GM12878 (cell line): ENCODE measurements around the gene NNMT. TPM values are rescaled to one million over a fixed set of nuclear protein-coding genes. Genes with fewer than 3 reads are reported as not detected.

Experiments used
- ATAC-seq: fragments of 200-7000 bp; cut with Tn5 transposase; 3 replicates; pipeline ENCODE4 v1.9.1; 2020; ENCODE audit warnings: mild to moderate bottlenecking, moderate library complexity
- BruUV-seq: library from RNA; stranded (reverse); fragments of 400-500 nt; replicated peaks from 2 replicates; lab custom pipeline; 2021; lab: Mats Ljungman, UMichigan
- CTCF ChIA-PET: fragments of 300-600 bp; sonication (Branson Sonifier 250); formaldehyde crosslinking; extraction: SDS; loops from one replicate; lab custom pipeline; 2021; ENCODE audit warnings: inconsistent platforms; lab: Yijun Ruan, JAX
- POLR2A ChIA-PET: fragments of 350-600 bp; formaldehyde crosslinking; extraction: SDS; loops from one replicate; lab custom pipeline; 2021; ENCODE audit warnings: inconsistent platforms; lab: Charles Lee
- RAD21 ChIA-PET: fragments of 300-600 bp; sonication (Branson Sonifier 250); formaldehyde crosslinking; loops from one replicate; lab custom pipeline; 2023; ENCODE audit warnings: antibody characterized with exemption; ENCODE audit not compliant: unreplicated experiment; lab: Charles Lee
- SMC1A ChIA-PET: fragments of 300-600 bp; sonication (Branson Sonifier 250); formaldehyde crosslinking; loops from one replicate; lab custom pipeline; 2023; ENCODE audit not compliant: unreplicated experiment, uncharacterized antibody; lab: Charles Lee
- DNase-seq: peaks from one replicate; pipeline ENCODE4 v3.0.0-alpha.2; 2011; ENCODE audit warnings: low read depth, low spot score
- FAIRE-seq: peaks from 3 replicates; lab custom pipeline; 2011; peaks lifted over from hg19 to GRCh38; lab: Jason Lieb, UNC
- H2AFZ ChIP-seq: 2 replicates; pipeline ENCODE4 v1.6.0; 2011; ENCODE audit warnings: low read depth, low read length, control low read depth; ENCODE audit not compliant: control insufficient read depth
- H3K27ac ChIP-seq: 2 replicates; pipeline ENCODE4 v1.5.1; 2011; ENCODE audit warnings: control low read depth; ENCODE audit not compliant: control insufficient read depth, insufficient read depth
- H3K27me3 ChIP-seq, 2 experiments: replicated peaks in 1 of 2; 2 replicates each; pipeline versions ENCODE4 v1.6.0 to v1.6.1; 2011; ENCODE audit warnings: low read length in 1 of 2; ENCODE audit not compliant: control insufficient read depth in 2 of 2, insufficient read depth in 2 of 2
- H3K36me3 ChIP-seq, 2 experiments: 2 replicates each; pipeline ENCODE4 v1.5.1; 2011; ENCODE audit warnings: low read length in 1 of 2; ENCODE audit not compliant: control insufficient read depth in 2 of 2, insufficient read depth in 2 of 2
- H3K4me1 ChIP-seq: 2 replicates; pipeline ENCODE4 v1.6.1; 2011; ENCODE audit warnings: mild to moderate bottlenecking, low read length, moderate library complexity, mixed read lengths; ENCODE audit not compliant: control insufficient read depth, insufficient read depth
- H3K4me2 ChIP-seq: 2 replicates; pipeline ENCODE4 v1.6.0; 2011; ENCODE audit warnings: control low read depth; ENCODE audit not compliant: control insufficient read depth, insufficient read depth
- H3K4me3 ChIP-seq: fragments of 200-600 bp; sonication (generic); 2 replicates; pipeline ENCODE4 v1.5.1; 2016
- H3K79me2 ChIP-seq: 2 replicates; pipeline ENCODE4 v1.6.0; 2011; ENCODE audit warnings: low read length; ENCODE audit not compliant: control insufficient read depth, insufficient read depth
- H3K9ac ChIP-seq: 2 replicates; pipeline ENCODE4 v1.8.0; 2011; ENCODE audit warnings: low read length, control low read depth, mixed read lengths; ENCODE audit not compliant: control insufficient read depth, insufficient read depth
- H3K9me3 ChIP-seq: replicated peaks from 3 replicates; pipeline ENCODE4 v1.5.1; 2011; ENCODE audit warnings: mild to moderate bottlenecking, low read length; ENCODE audit not compliant: control insufficient read depth, insufficient read depth
- H4K20me1 ChIP-seq: 2 replicates; pipeline ENCODE4 v1.6.0; 2011; ENCODE audit not compliant: control insufficient read depth, insufficient read depth
- ASH2L ChIP-seq: fragments of 300-600, 200-600 bp; sonication (generic); IDR thresholded peaks from 2 replicates; pipeline ENCODE4 v1.6.1; 2017; ENCODE audit warnings: low read depth, mild to moderate bottlenecking, borderline replicate concordance
- EGR1 ChIP-seq, 2 experiments: IDR thresholded peaks; 1 replicate in 1 of 2; 2 replicates in 1 of 2; pipeline ENCODE4 v1.6.1; 2011 to 2012; ENCODE audit warnings: low read depth in 2 of 2, low read length in 2 of 2, borderline replicate concordance in 1 of 2, mild to moderate bottlenecking in 1 of 2, moderate library complexity in 1 of 2
- ESRRA ChIP-seq: IDR thresholded peaks from 2 replicates; pipeline ENCODE4 v1.6.1; 2012; ENCODE audit warnings: mild to moderate bottlenecking, low read length, improper control_type of control experiment
- ETV6 ChIP-seq, 2 experiments: fragments of 450-650 bp in 1 of 2; IDR thresholded peaks in 1 of 2; conservative IDR thresholded peaks in 1 of 2; 2 replicates each; pipeline ENCODE4 v1.6.1; 2014; ENCODE audit warnings: antibody characterized with exemption in 1 of 2, borderline replicate concordance in 1 of 2, low read depth in 1 of 2, mild to moderate bottlenecking in 1 of 2, moderate library complexity in 1 of 2
- HDAC2 ChIP-seq: fragments of 200-600 bp; sonication (generic); IDR thresholded peaks from 2 replicates; pipeline ENCODE4 v1.6.1; 2017
- KLF5 ChIP-seq: fragments of 450-650 bp; IDR thresholded peaks from 2 replicates; pipeline ENCODE4 v1.6.1; 2014; ENCODE audit warnings: mild to moderate bottlenecking; ENCODE audit not compliant: partially characterized antibody
- MEF2B ChIP-seq: fragments of 450-650 bp; IDR thresholded peaks from 2 replicates; pipeline ENCODE4 v1.6.1; 2018; ENCODE audit warnings: mild to moderate bottlenecking, moderate library complexity; ENCODE audit not compliant: partially characterized antibody, poor library complexity, severe bottlenecking
- MTA2 ChIP-seq: fragments of 450-650 bp; IDR thresholded peaks from 2 replicates; pipeline ENCODE4 v1.6.1; 2016; ENCODE audit warnings: low read depth, mild to moderate bottlenecking, moderate library complexity
- NR2C1 ChIP-seq: fragments of 450-650 bp; IDR thresholded peaks from 2 replicates; pipeline ENCODE4 v1.6.1; 2017; ENCODE audit warnings: antibody characterized with exemption, mild to moderate bottlenecking, moderate library complexity
- NR2F1 ChIP-seq: fragments of 450-650 bp; conservative IDR thresholded peaks from 2 replicates; pipeline ENCODE4 v1.6.1; 2017; ENCODE audit warnings: mild to moderate bottlenecking
- POLR2A ChIP-seq: IDR thresholded peaks from 2 replicates; pipeline ENCODE4 v1.6.1; 2011; ENCODE audit warnings: low read depth, mild to moderate bottlenecking, low read length
- SREBF2 ChIP-seq: IDR thresholded peaks from 2 replicates; pipeline ENCODE4 v1.6.1; 2012; ENCODE audit warnings: mild to moderate bottlenecking, low read length
- STAT1 ChIP-seq: fragments of 450-650 bp; conservative IDR thresholded peaks from 2 replicates; pipeline ENCODE4 v1.6.1; 2014; ENCODE audit warnings: antibody characterized with exemption, mild to moderate bottlenecking
- SUPT20H ChIP-seq: IDR thresholded peaks from 2 replicates; pipeline ENCODE4 v1.6.1; 2011; ENCODE audit warnings: low read depth, mild to moderate bottlenecking, low read length, moderate library complexity, borderline replicate concordance; ENCODE audit not compliant: control insufficient read depth
- TCF12 ChIP-seq: IDR thresholded peaks from 2 replicates; pipeline ENCODE4 v1.6.1; 2011; ENCODE audit warnings: low read depth, mild to moderate bottlenecking, low read length
- ZNF24 ChIP-seq: fragments of 450-650 bp; IDR thresholded peaks from 2 replicates; pipeline ENCODE4 v1.6.1; 2017; ENCODE audit warnings: antibody characterized with exemption, mild to moderate bottlenecking
- ZNF622 ChIP-seq: fragments of 450-650 bp; IDR thresholded peaks from 2 replicates; pipeline ENCODE4 v1.6.1; 2017; ENCODE audit warnings: mild to moderate bottlenecking, inconsistent platforms
- WGBS: methylation state at CpG from one replicate; pipeline ENCODE4 v1.1.6; 2016; ENCODE audit warnings: low lambda C conversion rate; ENCODE audit not compliant: insufficient replicate concordance, insufficient coverage; ENCODE audit errors: missing lambda C conversion rate; 5-methylcytosine and 5-hydroxymethylcytosine counted together
- in situ Hi-C: fragments of 300-500 bp; cut with MboI; formaldehyde crosslinking; loops from 9 replicates; pipeline ENCODE4 v1.14.3; 2018; ENCODE audit warnings: mixed read lengths
- intact Hi-C: fragments of 100-400 bp; cut with micrococcal nuclease; formaldehyde crosslinking; loops from one replicate; pipeline ENCODE4 v1.14.2; 2022; ENCODE audit not compliant: unreplicated experiment
- polyA plus RNA-seq, 11 experiments: library from polyadenylated mRNA; depleted of rRNA in 4 of 11; unstranded in 6 of 11; stranded (reverse) in 5 of 11; fragments of >200 nt; fragmentation: Nextera tagmentation in 4 of 11; fragmentation: Illumina TruSeq in 1 of 11; extraction: Ambion mirVana in 4 of 11; extraction: Trizol in 1 of 11; gene quantifications; 1 replicate in 1 of 11; 2 replicates in 10 of 11; pipeline versions ENCODE4 v1.2.1 to v1.2.3, GENCODE V29; 2011 to 2016; ENCODE audit warnings: inconsistent platforms in 2 of 11, missing spikeins in 2 of 11, low read depth in 1 of 11
- total RNA-seq, 4 experiments: library from RNA; depleted of rRNA in 3 of 4; stranded (reverse); fragments of >200 nt in 3 of 4; fragmentation: Illumina TruSeq in 1 of 4; extraction: Trizol in 1 of 4; gene quantifications; 2 replicates each; pipeline versions ENCODE4 v1.2.1 to v1.2.3, GENCODE V29; 2013 to 2021
- TF ChIP-seq, protein P1 (sequence below): fragments of 150-350 bp; IDR thresholded peaks from 2 replicates; pipeline ENCODE4 v1.6.1; 2016; ENCODE audit warnings: low read depth, low read length
- TF ChIP-seq, protein P2 (sequence below): fragments of 450-650 bp; IDR thresholded peaks from 2 replicates; pipeline ENCODE4 v1.6.1; 2017; ENCODE audit warnings: antibody characterized with exemption, mild to moderate bottlenecking, moderate library complexity
- TF ChIP-seq, protein P3 (sequence below): IDR thresholded peaks from 2 replicates; pipeline ENCODE4 v1.6.1; 2011; ENCODE audit warnings: borderline replicate concordance, low read depth, mild to moderate bottlenecking, moderate library complexity, mixed read lengths, low read length; ENCODE audit not compliant: insufficient read depth; ENCODE audit errors: extremely low read length

Gene NNMT
- total and polyA plus RNA-seq, 10 of the 15 experiments (the other 5 are each of a cell fraction or from before 2014, with no cell fraction given) = 0.46 TPM; not detected in 9

DNA sequence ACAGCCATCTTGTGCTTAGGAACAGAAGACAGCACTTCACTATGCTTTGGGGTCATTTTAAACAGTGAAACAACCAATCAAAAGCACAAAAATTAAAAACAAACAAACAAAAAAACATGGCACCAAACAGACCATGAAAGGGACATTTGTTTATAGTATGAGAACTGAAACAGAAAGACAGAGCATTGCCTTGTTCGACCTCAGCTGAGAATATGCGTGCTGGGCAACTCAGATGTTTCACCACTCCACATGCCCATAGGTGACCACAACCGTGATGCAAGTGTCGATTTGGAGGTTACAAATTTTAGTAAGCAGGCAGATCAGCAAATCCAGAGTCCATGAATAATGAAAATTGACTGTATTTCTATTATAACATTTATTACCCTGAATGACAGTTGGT lies 30.0 kb downstream of the NNMT start:
- ChIA-PET RAD21 (no interaction called here), SMC1A (no interaction called here), CTCF (interaction anchor here (1.1 kb wide), 1 partner anchor 14 kb away, joined by 3 read pairs; no protein-coding TSS in a partner anchor), POLR2A (no interaction called here)
- no peak for ATAC-seq
- Histone ChIP-seq H2AFZ (no peak overlapping the region), H3K4me1 (no peaks in the 10 kb centered on the region), H3K79me2 (no peaks in the 10 kb centered on the region), H3K4me3 (no peak overlapping the region), H3K4me2 (no peak overlapping the region), H3K9ac (no peak overlapping the region), H3K27ac (no peak overlapping the region), H3K36me3 (no peaks in the 10 kb centered on the region), H4K20me1 (no peaks in the 10 kb centered on the region; the same call in 1 of the 2 replicates), H3K27me3 (peaks cover 0 to 1% of the 10 kb centered on the region in 2 experiments; a peak in 3 of 4 replicates), H3K9me3 (peaks cover 3% of the 10 kb centered on the region; the same call in 2 of the 3 replicates)
- FAIRE-seq = no peak
- in situ Hi-C loops = no loop called here
- intact Hi-C loops = no loop called here
- DNase-seq = no peak
- WGBS = 0% methylated on average over 4 of the region's 4 CpGs
- no peak for TF ChIP-seq ETV6 (conservative IDR thresholded peaks at IDR 0.05 in 1 of 2, IDR thresholded peaks at IDR 0.05 in 1 of 2; ENCODE audit: borderline replicate concordance in 1 of 2, low read depth in 1 of 2)
- no peak for TF ChIP-seq HDAC2
- no peak for TF ChIP-seq ZNF622
- TF ChIP-seq POLR2A = no peak
- no peak for TF ChIP-seq NR2F1
- TF ChIP-seq SREBF2 = no peak
- TF ChIP-seq ASH2L = no peak
- TF ChIP-seq, protein P1, sequence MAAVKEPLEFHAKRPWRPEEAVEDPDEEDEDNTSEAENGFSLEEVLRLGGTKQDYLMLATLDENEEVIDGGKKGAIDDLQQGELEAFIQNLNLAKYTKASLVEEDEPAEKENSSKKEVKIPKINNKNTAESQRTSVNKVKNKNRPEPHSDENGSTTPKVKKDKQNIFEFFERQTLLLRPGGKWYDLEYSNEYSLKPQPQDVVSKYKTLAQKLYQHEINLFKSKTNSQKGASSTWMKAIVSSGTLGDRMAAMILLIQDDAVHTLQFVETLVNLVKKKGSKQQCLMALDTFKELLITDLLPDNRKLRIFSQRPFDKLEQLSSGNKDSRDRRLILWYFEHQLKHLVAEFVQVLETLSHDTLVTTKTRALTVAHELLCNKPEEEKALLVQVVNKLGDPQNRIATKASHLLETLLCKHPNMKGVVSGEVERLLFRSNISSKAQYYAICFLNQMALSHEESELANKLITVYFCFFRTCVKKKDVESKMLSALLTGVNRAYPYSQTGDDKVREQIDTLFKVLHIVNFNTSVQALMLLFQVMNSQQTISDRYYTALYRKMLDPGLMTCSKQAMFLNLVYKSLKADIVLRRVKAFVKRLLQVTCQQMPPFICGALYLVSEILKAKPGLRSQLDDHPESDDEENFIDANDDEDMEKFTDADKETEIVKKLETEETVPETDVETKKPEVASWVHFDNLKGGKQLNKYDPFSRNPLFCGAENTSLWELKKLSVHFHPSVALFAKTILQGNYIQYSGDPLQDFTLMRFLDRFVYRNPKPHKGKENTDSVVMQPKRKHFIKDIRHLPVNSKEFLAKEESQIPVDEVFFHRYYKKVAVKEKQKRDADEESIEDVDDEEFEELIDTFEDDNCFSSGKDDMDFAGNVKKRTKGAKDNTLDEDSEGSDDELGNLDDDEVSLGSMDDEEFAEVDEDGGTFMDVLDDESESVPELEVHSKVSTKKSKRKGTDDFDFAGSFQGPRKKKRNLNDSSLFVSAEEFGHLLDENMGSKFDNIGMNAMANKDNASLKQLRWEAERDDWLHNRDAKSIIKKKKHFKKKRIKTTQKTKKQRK = no peak
- TF ChIP-seq STAT1 = no peak
- TF ChIP-seq, protein P2, sequence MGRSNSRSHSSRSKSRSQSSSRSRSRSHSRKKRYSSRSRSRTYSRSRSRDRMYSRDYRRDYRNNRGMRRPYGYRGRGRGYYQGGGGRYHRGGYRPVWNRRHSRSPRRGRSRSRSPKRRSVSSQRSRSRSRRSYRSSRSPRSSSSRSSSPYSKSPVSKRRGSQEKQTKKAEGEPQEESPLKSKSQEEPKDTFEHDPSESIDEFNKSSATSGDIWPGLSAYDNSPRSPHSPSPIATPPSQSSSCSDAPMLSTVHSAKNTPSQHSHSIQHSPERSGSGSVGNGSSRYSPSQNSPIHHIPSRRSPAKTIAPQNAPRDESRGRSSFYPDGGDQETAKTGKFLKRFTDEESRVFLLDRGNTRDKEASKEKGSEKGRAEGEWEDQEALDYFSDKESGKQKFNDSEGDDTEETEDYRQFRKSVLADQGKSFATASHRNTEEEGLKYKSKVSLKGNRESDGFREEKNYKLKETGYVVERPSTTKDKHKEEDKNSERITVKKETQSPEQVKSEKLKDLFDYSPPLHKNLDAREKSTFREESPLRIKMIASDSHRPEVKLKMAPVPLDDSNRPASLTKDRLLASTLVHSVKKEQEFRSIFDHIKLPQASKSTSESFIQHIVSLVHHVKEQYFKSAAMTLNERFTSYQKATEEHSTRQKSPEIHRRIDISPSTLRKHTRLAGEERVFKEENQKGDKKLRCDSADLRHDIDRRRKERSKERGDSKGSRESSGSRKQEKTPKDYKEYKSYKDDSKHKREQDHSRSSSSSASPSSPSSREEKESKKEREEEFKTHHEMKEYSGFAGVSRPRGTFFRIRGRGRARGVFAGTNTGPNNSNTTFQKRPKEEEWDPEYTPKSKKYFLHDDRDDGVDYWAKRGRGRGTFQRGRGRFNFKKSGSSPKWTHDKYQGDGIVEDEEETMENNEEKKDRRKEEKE = no peak
- no peak for TF ChIP-seq ESRRA
- no peak for TF ChIP-seq ZNF24
- TF ChIP-seq, protein P3, sequence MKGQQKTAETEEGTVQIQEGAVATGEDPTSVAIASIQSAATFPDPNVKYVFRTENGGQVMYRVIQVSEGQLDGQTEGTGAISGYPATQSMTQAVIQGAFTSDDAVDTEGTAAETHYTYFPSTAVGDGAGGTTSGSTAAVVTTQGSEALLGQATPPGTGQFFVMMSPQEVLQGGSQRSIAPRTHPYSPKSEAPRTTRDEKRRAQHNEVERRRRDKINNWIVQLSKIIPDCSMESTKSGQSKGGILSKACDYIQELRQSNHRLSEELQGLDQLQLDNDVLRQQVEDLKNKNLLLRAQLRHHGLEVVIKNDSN = no peak
- TF ChIP-seq KLF5 = no peak
- no peak for TF ChIP-seq SUPT20H
- no peak for TF ChIP-seq NR2C1
- no peak for TF ChIP-seq EGR1 (IDR thresholded peaks at IDR 0.05; ENCODE audit: borderline replicate concordance in 1 of 2, low read depth in 2 of 2, low read length in 2 of 2)
- no peak for TF ChIP-seq MEF2B
- TF ChIP-seq MTA2 = no peak
- no peak for TF ChIP-seq TCF12
- BruUV-seq = no TSS peak
